NCI-H2196 (cell line): Measurements from ENCODE around the gene NDST1.

ENCODE experiments used
- DNase-seq: peaks from one replicate; lab custom pipeline; 2025; ENCODE audit not compliant: unreplicated experiment; lab: John Stamatoyannopoulos, UW

Gene NDST1

GRCh38 chr5:150565868-150566267, 57.9 kb downstream of the NDST1 start:
- no peak for DNase-seq

GRCh38 chr5:150567031-150567717, 59.2 kb downstream of the NDST1 start:
- DNase-seq, result no peak

GRCh38 chr5:150568663-150569062, 60.7 kb downstream of the NDST1 start:
- DNase-seq, result no peak

- no peak for DNase-seq
Observed at GRCh38 chr5:150570333-150570732, 62.4 kb downstream of the NDST1 start.

- no peak for DNase-seq
Observed at GRCh38 chr5:150571836-150572235, 63.9 kb downstream of the NDST1 start.

GRCh38 chr5:150573216-150573615, 65.3 kb downstream of the NDST1 start:
- DNase-seq, result no peak

GRCh38 chr5:150573867-150574817, 66.2 kb downstream of the NDST1 start:
- no peak for DNase-seq

GRCh38 chr5:150574818-150575547, 67.1 kb downstream of the NDST1 start:
- no peak for DNase-seq

- no peak for DNase-seq
Observed at GRCh38 chr5:150575745-150576448, 68.0 kb downstream of the NDST1 start.

- DNase-seq, result no peak
Observed at GRCh38 chr5:150576449-150576949, 68.6 kb downstream of the NDST1 start.

GRCh38 chr5:150577378-150578139, 69.6 kb downstream of the NDST1 start:
- no peak for DNase-seq

GRCh38 chr5:150578781-150579461, 71.0 kb downstream of the NDST1 start:
- no peak for DNase-seq

GRCh38 chr5:150579462-150580400, 71.8 kb downstream of the NDST1 start:
- no peak for DNase-seq

- no peak for DNase-seq
Observed at GRCh38 chr5:150580917-150581316, 73.0 kb downstream of the NDST1 start.

GRCh38 chr5:150582241-150583109, 74.5 kb downstream of the NDST1 start:
- no peak for DNase-seq

GRCh38 chr5:150583541-150584225, 75.8 kb downstream of the NDST1 start:
- DNase-seq, result no peak
